GM10248 (cell line): ENCODE data around the gene LIMD2.

Experiments used
- CTCF ChIA-PET: fragments of 300-600 bp; sonication (Branson Sonifier 250); formaldehyde crosslinking; extraction: SDS; loops from one replicate; lab custom pipeline; 2021; ENCODE audit warnings: antibody characterized with exemption; lab: Yijun Ruan, JAX
- POLR2A ChIA-PET: fragments of 350-650 bp; sonication (Branson Sonifier 250); formaldehyde crosslinking; extraction: SDS; loops from one replicate; lab custom pipeline; 2020; ENCODE audit warnings: antibody characterized with exemption; lab: Yijun Ruan, JAX
- DNase-seq: peaks from one replicate; pipeline ENCODE4 v3.0.0; 2012; ENCODE audit errors: extremely low spot score
- CTCF ChIP-seq: IDR thresholded peaks from 2 replicates; pipeline ENCODE4 v1.5.1; 2012; ENCODE audit warnings: mild to moderate bottlenecking, low read depth; ENCODE audit errors: extremely low read depth, missing control alignments, control extremely low read depth

The LIMD2 gene

DNA sequence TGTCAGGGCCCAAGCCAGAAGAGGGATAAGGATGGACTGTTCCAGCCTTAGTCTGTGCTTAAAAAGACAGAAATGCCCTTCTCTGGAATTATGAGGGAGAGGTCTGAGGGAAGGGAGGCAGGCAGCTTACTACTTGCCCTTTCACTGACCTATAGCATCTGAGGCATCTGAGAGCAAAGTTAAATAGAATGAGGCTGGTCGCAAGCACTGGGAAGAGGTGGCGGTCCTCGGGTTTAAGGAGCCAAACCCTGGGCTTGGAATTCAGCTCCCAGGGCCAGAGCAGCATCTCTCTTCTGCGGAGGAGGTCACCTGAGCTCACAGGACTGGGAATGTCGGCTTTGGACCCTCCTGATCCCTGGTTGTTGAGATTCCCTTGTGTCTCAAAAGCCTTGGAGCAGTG, 3.1 kb upstream of the LIMD2 start:
- ChIA-PET POLR2A (no interaction called here), CTCF (interaction anchor here (0.9 to 1.0 kb wide), 2 partner anchors 11 to 19 kb away, joined by 3 to 5 read pairs; no protein-coding TSS in a partner anchor)
- no peak for TF ChIP-seq CTCF

GRCh38 chr17:63702721-63703015, 2.7 kb upstream of the LIMD2 start:
- ChIA-PET POLR2A (no interaction called here), CTCF (interaction anchor here (0.9 to 1.0 kb wide), 2 partner anchors 11 to 19 kb away, joined by 3 to 5 read pairs; no protein-coding TSS in a partner anchor)
- DNase-seq: no peak
- no peak for TF ChIP-seq CTCF

More for the DNA sequence above, 3.1 kb upstream of the LIMD2 start:
- no peak for DNase-seq

- DNase-seq: peak; percentile 74
- CTCF ChIA-PET: interaction anchor here (0.9 to 1.7 kb wide), 8 partner anchors 8 to 277 kb away, joined by 3 to 5 read pairs (median 4); partner anchors contain the start of gene DDX42
- POLR2A ChIA-PET: interaction anchor here (0.6 to 0.9 kb wide), 2 partner anchors 8 to 1219 kb away, joined by 3 to 7 read pairs; no protein-coding TSS in a partner anchor
- no peak for TF ChIP-seq CTCF
Measured at GRCh38 chr17:63701868-63702720, 2.2 kb upstream of the LIMD2 start.

- DNase-seq: no peak
- ChIA-PET POLR2A (interaction anchor here (0.6 to 1.5 kb wide), 3 partner anchors 9 to 1219 kb away, joined by 3 to 7 read pairs (median 3); no protein-coding TSS in a partner anchor), CTCF (interaction anchor here (1.1 to 1.7 kb wide), 6 partner anchors 9 to 276 kb away, joined by 3 to 5 read pairs (median 4); partner anchors contain the start of gene DDX42)
- TF ChIP-seq CTCF: no peak
Measured at GRCh38 chr17:63701456-63701820, 1.5 kb upstream of the LIMD2 start.

DNA sequence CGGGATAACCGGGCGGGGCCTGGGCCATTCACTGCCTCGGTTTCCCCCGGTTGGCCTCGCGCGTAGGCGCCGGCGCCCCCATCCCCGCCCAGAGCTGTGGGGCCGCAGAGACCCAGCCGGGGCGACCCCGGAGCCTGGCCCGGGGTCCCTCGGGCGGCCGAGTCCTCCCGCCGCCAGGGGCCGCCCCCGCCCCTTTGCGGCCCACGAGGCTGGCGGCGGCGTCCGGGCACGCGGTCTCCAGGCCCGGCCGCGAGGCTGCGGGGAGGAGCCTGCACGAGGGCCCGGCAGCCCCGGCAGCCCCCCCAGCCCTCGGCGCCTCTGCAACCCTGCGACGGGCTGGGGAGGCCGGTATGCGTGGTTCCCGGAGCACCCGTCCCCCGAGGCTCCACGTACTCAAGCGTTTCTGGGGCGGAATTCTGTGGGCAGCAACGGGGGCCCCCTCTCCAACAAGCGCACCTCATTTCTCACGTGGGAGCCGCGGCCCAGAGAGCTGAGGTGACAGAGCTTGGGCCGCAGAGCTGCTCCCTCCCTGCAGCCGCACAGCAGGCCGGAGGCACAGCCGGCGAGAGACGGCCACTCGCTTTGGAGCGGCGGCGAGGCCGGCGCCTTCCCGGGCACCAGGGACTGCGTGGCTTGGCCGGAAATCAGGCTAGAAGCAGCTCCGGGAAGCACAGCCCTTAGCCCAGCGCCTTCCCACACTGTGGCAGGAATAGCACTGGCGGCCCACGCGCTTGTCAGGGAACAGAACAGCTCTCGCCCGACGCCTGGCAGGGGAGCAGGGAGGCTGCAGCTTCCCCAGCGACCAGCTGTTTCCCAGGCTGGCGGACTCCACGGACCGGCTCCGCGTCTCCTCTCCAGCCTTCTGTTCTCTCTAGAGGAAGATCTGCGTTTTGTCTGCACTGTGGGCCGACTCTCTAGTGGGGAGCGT, 867 bp upstream of the LIMD2 start:
- peak; percentile 79 for DNase-seq
- peak; percentile 44 for TF ChIP-seq CTCF
- CTCF ChIA-PET: interaction anchor here (1.1 to 1.7 kb wide), 6 partner anchors 8 to 275 kb away, joined by 3 to 5 read pairs (median 4); partner anchors contain the start of gene DDX42
- POLR2A ChIA-PET: interaction anchor here (0.9 to 1.5 kb wide), 2 partner anchors 10 to 14 kb away, joined by 3 read pairs; no protein-coding TSS in a partner anchor
